Measurements from ENCODE around the gene PERCC1. TPM values are rescaled to one million over a fixed set of nuclear protein-coding genes. Genes with fewer than 3 reads are reported as not detected.

Gene PERCC1
- total RNA-seq, 1 donor from 2014 or later: not detected

DNA sequence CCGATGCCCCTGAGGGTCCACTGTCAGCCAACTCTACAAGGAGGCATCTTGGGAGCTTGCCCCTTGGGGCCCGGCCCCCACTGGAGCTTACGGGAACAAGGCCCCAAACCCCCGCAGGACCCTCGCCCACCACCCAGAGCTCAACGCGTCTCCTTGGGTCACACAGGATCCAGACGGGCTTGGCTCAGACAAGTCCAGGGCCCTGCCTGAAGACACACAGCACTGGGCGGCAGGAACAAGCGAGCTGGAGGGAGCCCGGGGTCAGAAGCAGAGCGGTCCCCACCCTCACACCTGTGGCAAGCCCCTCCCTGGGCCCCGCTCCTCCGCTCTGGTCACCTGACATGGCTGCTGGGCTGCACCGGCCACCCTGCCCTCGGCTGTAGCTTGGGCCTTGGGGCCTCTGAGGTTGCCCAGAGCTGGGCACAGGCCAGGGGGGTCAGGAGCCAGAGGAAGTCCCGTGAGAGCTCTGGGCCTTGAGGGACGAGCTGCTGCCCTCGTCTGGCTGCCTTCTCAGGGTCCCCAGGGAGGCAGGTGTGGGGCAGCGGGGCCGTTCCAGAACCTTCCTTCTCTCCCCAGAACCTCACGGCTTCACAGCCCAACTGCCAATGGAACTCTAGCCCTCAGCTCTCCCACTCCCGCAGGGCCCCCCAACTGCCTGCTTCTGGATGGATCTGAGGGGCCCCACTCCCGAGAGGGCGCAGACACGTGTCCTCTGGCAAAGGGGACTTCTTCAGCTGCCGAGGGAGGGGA lies 13.3 kb downstream of the PERCC1 start, which contains the start of gene CCDC154:
CCDC154 (minus strand) TSS at position 577 of the 750 bp plus-strand sequence; CDS start at position 343, 234 bp downstream.
- Histone ChIP-seq H3K4me3 (no peak within 1 kb of the TSS), H3K27ac (no peak within 1 kb of the TSS), H3K36me3 (peaks cover 0 to 32% of the 10 kb centered on the region in 2 donors), H3K27me3 (no peaks in the 10 kb centered on the region), H3K4me1 (no peaks in the 10 kb centered on the region), H3K9me3 (no peaks in the 10 kb centered on the region)
- intact Hi-C loops (cut with DNase I): no loop called here
- TF ChIP-seq CTCF (IDR thresholded peaks at IDR 0.05) (no peak), POLR2AphosphoS5 (IDR thresholded peaks at IDR 0.05; ENCODE audit: insufficient read depth in 1 of 2, low read depth in 1 of 2) (no peak), POLR2A (IDR thresholded peaks at IDR 0.05) (no peak)
- DNase-seq (ENCODE audit: extremely low spot score in 2 of 2): no peak

GRCh38 chr16:1444730-1445517 lies 14.0 kb downstream of the PERCC1 start:
- Histone ChIP-seq H3K27ac (no peak overlapping the region), H3K36me3 (peaks cover 0 to 32% of the 10 kb centered on the region in 2 donors), H3K9me3 (no peaks in the 10 kb centered on the region), H3K27me3 (no peaks in the 10 kb centered on the region), H3K4me1 (no peaks in the 10 kb centered on the region), H3K4me3 (no peak overlapping the region)
- intact Hi-C loops (cut with DNase I): no loop called here
- DNase-seq (ENCODE audit: extremely low spot score in 2 of 2): no peak
- TF ChIP-seq POLR2AphosphoS5 (IDR thresholded peaks at IDR 0.05; ENCODE audit: insufficient read depth in 1 of 2, low read depth in 1 of 2): no peak

GRCh38 chr16:1445518-1446203 lies 14.8 kb downstream of the PERCC1 start:
- H3K4me1 ChIP-seq: no peaks in the 10 kb centered on the region
- H3K27me3 ChIP-seq: no peaks in the 10 kb centered on the region
- intact Hi-C loops (cut with DNase I): no loop called here
- H3K27ac ChIP-seq: no peak overlapping the region
- no peak for DNase-seq (ENCODE audit: extremely low spot score in 2 of 2)
- TF ChIP-seq POLR2AphosphoS5 (IDR thresholded peaks at IDR 0.05; ENCODE audit: insufficient read depth in 1 of 2, low read depth in 1 of 2) (no peak), CTCF (IDR thresholded peaks at IDR 0.05) (no peak)
- H3K4me3 ChIP-seq: no peak overlapping the region
- H3K9me3 ChIP-seq: no peaks in the 10 kb centered on the region
- peaks cover 0 to 37% of the 10 kb centered on the region in 2 donors for H3K36me3 ChIP-seq

GRCh38 chr16:1446296-1447080 lies 15.6 kb downstream of the PERCC1 start:
- no peak for DNase-seq (ENCODE audit: extremely low spot score in 2 of 2)
- Histone ChIP-seq H3K4me1 (no peaks in the 10 kb centered on the region), H3K9me3 (no peaks in the 10 kb centered on the region), H3K36me3 (peaks cover 0 to 46% of the 10 kb centered on the region in 2 donors), H3K27me3 (no peaks in the 10 kb centered on the region), H3K4me3 (no peak overlapping the region), H3K27ac (no peak overlapping the region)
- no peak for TF ChIP-seq POLR2AphosphoS5 (IDR thresholded peaks at IDR 0.05; ENCODE audit: insufficient read depth in 1 of 2, low read depth in 1 of 2)
- TF ChIP-seq POLR2A (IDR thresholded peaks at IDR 0.05): no peak
- TF ChIP-seq CTCF (IDR thresholded peaks at IDR 0.05): no peak
- intact Hi-C loops (cut with DNase I): no loop called here

- Histone ChIP-seq H3K4me1 (no peaks in the 10 kb centered on the region), H3K9me3 (no peaks in the 10 kb centered on the region), H3K4me3 (no peak overlapping the region), H3K27ac (no peak overlapping the region), H3K36me3 (peaks cover 0 to 59% of the 10 kb centered on the region in 2 donors), H3K27me3 (no peaks in the 10 kb centered on the region)
- DNase-seq (ENCODE audit: extremely low spot score in 2 of 2): no peak
- no peak for TF ChIP-seq POLR2AphosphoS5 (IDR thresholded peaks at IDR 0.05; ENCODE audit: insufficient read depth in 1 of 2, low read depth in 1 of 2)
- TF ChIP-seq POLR2A (IDR thresholded peaks at IDR 0.05): no peak
- TF ChIP-seq CTCF (IDR thresholded peaks at IDR 0.05): no peak
- intact Hi-C loops (cut with DNase I): no loop called here
Measured at GRCh38 chr16:1447965-1448364, 17.1 kb downstream of the PERCC1 start.

All from vagina (tissue), 2 donors.